ENCODE results near the gene SLC25A5.

SLC25A5 gene

DNA sequence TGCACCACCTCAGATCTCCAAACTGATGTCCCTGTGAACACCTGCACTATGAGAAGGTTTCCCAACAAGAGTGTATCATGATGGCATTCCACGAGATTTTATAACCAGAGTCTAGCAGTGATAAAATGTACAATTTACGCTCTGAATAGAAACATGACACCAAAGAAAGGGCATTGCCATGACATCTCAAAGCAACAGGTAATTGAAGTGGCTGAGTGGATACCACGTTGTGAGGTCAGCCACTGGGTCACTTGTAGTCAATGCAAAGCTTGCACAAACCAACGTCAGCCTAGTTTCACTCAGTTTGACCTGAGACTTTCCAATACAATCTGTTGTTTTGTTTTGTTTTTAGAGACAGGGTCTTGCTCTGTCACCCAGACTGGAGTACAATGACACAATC is 15.0 kb upstream of the SLC25A5 start:
- TF ChIP-seq ZXDB (tag by site-specific recombination; IDR thresholded peaks at IDR 0.05) = no peak
- peak; percentile 91 for TF ChIP-seq SCRT2 (tag by site-specific recombination; IDR thresholded peaks at IDR 0.05)
- TF ChIP-seq, protein P1, sequence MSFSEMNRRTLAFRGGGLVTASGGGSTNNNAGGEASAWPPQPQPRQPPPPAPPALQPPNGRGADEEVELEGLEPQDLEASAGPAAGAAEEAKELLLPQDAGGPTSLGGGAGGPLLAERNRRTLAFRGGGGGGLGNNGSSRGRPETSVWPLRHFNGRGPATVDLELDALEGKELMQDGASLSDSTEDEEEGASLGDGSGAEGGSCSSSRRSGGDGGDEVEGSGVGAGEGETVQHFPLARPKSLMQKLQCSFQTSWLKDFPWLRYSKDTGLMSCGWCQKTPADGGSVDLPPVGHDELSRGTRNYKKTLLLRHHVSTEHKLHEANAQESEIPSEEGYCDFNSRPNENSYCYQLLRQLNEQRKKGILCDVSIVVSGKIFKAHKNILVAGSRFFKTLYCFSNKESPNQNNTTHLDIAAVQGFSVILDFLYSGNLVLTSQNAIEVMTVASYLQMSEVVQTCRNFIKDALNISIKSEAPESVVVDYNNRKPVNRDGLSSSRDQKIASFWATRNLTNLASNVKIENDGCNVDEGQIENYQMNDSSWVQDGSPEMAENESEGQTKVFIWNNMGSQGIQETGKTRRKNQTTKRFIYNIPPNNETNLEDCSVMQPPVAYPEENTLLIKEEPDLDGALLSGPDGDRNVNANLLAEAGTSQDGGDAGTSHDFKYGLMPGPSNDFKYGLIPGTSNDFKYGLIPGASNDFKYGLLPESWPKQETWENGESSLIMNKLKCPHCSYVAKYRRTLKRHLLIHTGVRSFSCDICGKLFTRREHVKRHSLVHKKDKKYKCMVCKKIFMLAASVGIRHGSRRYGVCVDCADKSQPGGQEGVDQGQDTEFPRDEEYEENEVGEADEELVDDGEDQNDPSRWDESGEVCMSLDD (tag by site-specific recombination; IDR thresholded peaks at IDR 0.05) = no peak
- TF ChIP-seq ZNF792 (tag by site-specific recombination; IDR thresholded peaks at IDR 0.05) = no peak
- TF ChIP-seq SCRT1 (tag by site-specific recombination; IDR thresholded peaks at IDR 0.05; ENCODE audit: borderline replicate concordance) = 0 out of 2 replicates have a peak, but pooled peaks have one; percentile 45
- no peak for TF ChIP-seq ZFP3 (tag by site-specific recombination; IDR thresholded peaks at IDR 0.05; ENCODE audit: low read depth)
- TF ChIP-seq ZNF19 (tag by site-specific recombination; IDR thresholded peaks at IDR 0.05; ENCODE audit: low read depth) = no peak
- TF ChIP-seq, protein P2, sequence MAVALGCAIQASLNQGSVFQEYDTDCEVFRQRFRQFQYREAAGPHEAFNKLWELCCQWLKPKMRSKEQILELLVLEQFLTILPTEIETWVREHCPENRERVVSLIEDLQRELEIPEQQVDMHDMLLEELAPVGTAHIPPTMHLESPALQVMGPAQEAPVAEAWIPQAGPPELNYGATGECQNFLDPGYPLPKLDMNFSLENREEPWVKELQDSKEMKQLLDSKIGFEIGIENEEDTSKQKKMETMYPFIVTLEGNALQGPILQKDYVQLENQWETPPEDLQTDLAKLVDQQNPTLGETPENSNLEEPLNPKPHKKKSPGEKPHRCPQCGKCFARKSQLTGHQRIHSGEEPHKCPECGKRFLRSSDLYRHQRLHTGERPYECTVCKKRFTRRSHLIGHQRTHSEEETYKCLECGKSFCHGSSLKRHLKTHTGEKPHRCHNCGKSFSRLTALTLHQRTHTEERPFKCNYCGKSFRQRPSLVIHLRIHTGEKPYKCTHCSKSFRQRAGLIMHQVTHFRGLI (tag by site-specific recombination; IDR thresholded peaks at IDR 0.05) = no peak
- peaks cover 0 to 7% of the 10 kb centered on the region in 2 experiments; a peak in 1 of 3 replicates for H3K36me3 ChIP-seq (ENCODE audit: control insufficient read depth in 2 of 2, insufficient read depth in 1 of 2, low read length in 2 of 2)
- H3K27ac ChIP-seq (ENCODE audit: extremely low read depth, low read depth, low read length) = no peak overlapping the region
- ChIA-PET POLR2A (no interaction called here), CTCF (interaction anchor here (1.0 kb wide), 1 partner anchor 59 kb away, joined by 6 read pairs; no protein-coding TSS in a partner anchor)
- no peak overlapping the region for H3K4me3 ChIP-seq (ENCODE audit: low read depth, low read length)
- no peaks in the 10 kb centered on the region for H3K4me1 ChIP-seq (ENCODE audit: control insufficient read depth, insufficient read depth, low read length)
- H3K9me3 ChIP-seq (ENCODE audit: control insufficient read depth, insufficient read depth, low read depth, low read length) = no peaks in the 10 kb centered on the region

DNA sequence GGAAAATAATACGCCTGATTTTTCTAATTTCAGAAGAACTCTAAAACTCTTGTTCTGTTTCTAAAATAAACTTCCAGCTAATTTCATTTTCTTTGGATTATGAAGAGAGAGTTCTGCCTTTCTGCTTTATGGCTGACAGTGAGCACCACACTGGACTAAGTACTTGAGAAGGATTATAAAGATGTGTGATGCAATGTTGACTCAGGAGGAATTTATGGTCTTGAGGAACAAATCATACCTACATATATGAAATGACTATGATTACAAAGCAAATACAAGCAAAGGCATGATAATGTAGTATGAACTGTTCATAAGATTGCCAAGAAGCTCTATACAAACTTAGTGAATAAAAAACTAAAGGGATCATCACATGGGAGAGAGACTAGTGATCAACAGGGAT is 13.0 kb upstream of the SLC25A5 start:
- no peaks in the 10 kb centered on the region for H3K4me1 ChIP-seq (ENCODE audit: control insufficient read depth, insufficient read depth, low read length)
- ChIA-PET CTCF (interaction anchor here (0.6 to 1.3 kb wide), 2 partner anchors 11 to 458 kb away, joined by 3 to 4 read pairs; no protein-coding TSS in a partner anchor), POLR2A (interaction anchor here (0.6 to 2.1 kb wide), 3 partner anchors 13 to 35 kb away, joined by 3 to 5 read pairs (median 5); partner anchors contain the start of gene SLC25A5)
- H3K27ac ChIP-seq (ENCODE audit: extremely low read depth, low read depth, low read length) = no peak overlapping the region
- H3K36me3 ChIP-seq (ENCODE audit: control insufficient read depth in 2 of 2, insufficient read depth in 1 of 2, low read length in 2 of 2) = peaks cover 0 to 7% of the 10 kb centered on the region in 2 experiments; a peak in 1 of 3 replicates
- no peak for TF ChIP-seq ZNF560 (tag by site-specific recombination; IDR thresholded peaks at IDR 0.05; ENCODE audit: borderline replicate concordance)
- TF ChIP-seq ZFP41 (tag by site-specific recombination; IDR thresholded peaks at IDR 0.05; ENCODE audit: borderline replicate concordance) = no peak
- TF ChIP-seq PRDM6 (tag by site-specific recombination; IDR thresholded peaks at IDR 0.05) = peak; percentile 40
- H3K4me3 ChIP-seq (ENCODE audit: low read depth, low read length) = no peak overlapping the region
- no peaks in the 10 kb centered on the region for H3K9me3 ChIP-seq (ENCODE audit: control insufficient read depth, insufficient read depth, low read depth, low read length)

GRCh38 chrX:119459181-119459580 is 9.1 kb upstream of the SLC25A5 start:
- H3K36me3 ChIP-seq (ENCODE audit: control insufficient read depth in 2 of 2, insufficient read depth in 1 of 2, low read length in 2 of 2) = no peaks in the 10 kb centered on the region
- CTCF ChIA-PET = interaction anchor here (0.6 kb wide), 1 partner anchor 28 kb away, joined by 3 read pairs; no protein-coding TSS in a partner anchor
- TF ChIP-seq ZFP3 (tag by site-specific recombination; IDR thresholded peaks at IDR 0.05; ENCODE audit: low read depth) (no peak), PATZ1 (tag by site-specific recombination; IDR thresholded peaks at IDR 0.05) (no peak), ZNF548 (tag by site-specific recombination; IDR thresholded peaks at IDR 0.05) (no peak), PRDM6 (tag by site-specific recombination; IDR thresholded peaks at IDR 0.05) (no peak), YY1 (tag by site-specific recombination; IDR thresholded peaks at IDR 0.05) (no peak), ZBTB6 (tag by site-specific recombination; IDR thresholded peaks at IDR 0.05) (no peak), ZNF521 (tag by site-specific recombination; IDR thresholded peaks at IDR 0.05) (no peak)
- TF ChIP-seq, protein P3, sequence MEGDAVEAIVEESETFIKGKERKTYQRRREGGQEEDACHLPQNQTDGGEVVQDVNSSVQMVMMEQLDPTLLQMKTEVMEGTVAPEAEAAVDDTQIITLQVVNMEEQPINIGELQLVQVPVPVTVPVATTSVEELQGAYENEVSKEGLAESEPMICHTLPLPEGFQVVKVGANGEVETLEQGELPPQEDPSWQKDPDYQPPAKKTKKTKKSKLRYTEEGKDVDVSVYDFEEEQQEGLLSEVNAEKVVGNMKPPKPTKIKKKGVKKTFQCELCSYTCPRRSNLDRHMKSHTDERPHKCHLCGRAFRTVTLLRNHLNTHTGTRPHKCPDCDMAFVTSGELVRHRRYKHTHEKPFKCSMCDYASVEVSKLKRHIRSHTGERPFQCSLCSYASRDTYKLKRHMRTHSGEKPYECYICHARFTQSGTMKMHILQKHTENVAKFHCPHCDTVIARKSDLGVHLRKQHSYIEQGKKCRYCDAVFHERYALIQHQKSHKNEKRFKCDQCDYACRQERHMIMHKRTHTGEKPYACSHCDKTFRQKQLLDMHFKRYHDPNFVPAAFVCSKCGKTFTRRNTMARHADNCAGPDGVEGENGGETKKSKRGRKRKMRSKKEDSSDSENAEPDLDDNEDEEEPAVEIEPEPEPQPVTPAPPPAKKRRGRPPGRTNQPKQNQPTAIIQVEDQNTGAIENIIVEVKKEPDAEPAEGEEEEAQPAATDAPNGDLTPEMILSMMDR (tag by site-specific recombination; IDR thresholded peaks at IDR 0.05) = no peak

More at GRCh38 chrX:119459181-119459580, 9.1 kb upstream of the SLC25A5 start:
- Histone ChIP-seq H3K27ac (ENCODE audit: extremely low read depth, low read depth, low read length) (no peak overlapping the region), H3K4me3 (ENCODE audit: low read depth, low read length) (no peak overlapping the region), H3K9me3 (ENCODE audit: control insufficient read depth, insufficient read depth, low read depth, low read length) (no peaks in the 10 kb centered on the region), H3K4me1 (ENCODE audit: control insufficient read depth, insufficient read depth, low read length) (no peaks in the 10 kb centered on the region)
- POLR2A ChIA-PET = no interaction called here

Data from HEK293 (cell line).